ENCODE measurements around the gene NCAPH2.
"Not testable (repeated sequence)": the region's sequence is repeated elsewhere in the genome, so short reads cannot be mapped to it uniquely, and the experiment has no call there.

Gene NCAPH2

GRCh38 chr22:50520184-50520583 is 12.2 kb downstream of the NCAPH2 start:
- not testable (repeated sequence) for DNase-seq

GRCh38 chr22:50520826-50521453 is 12.9 kb downstream of the NCAPH2 start:
- DNase-seq, result no peak

GRCh38 chr22:50521710-50522109 is 13.7 kb downstream of the NCAPH2 start:
- no peak for DNase-seq

GRCh38 chr22:50522208-50522805 is 14.3 kb downstream of the NCAPH2 start:
- no peak for DNase-seq

- DNase-seq, result no peak
Observed at GRCh38 chr22:50522806-50523438, 14.9 kb downstream of the NCAPH2 start.

GRCh38 chr22:50523458-50523805 is 15.4 kb downstream of the NCAPH2 start:
- no peak for DNase-seq

GRCh38 chr22:50523806-50524675 is 16.0 kb downstream of the NCAPH2 start:
- DNase-seq, result no peak

GRCh38 chr22:50524676-50525103 is 16.7 kb downstream of the NCAPH2 start:
- DNase-seq, result no peak

GRCh38 chr22:50525104-50525857 is 17.3 kb downstream of the NCAPH2 start, which contains the start of gene SCO2:
Gene SCO2, minus strand, starts transcription at chr22:50525598. Its CDS starts 1,187 bp downstream, at chr22:50524411.
- DNase-seq, result peak; percentile 99

GRCh38 chr22:50525858-50526107 is 17.8 kb downstream of the NCAPH2 start:
- DNase-seq, result no peak

GRCh38 chr22:50526108-50526833 is 18.2 kb downstream of the NCAPH2 start:
- peak; percentile 93 for DNase-seq

GRCh38 chr22:50526834-50527801 is 19.1 kb downstream of the NCAPH2 start:
- peak; percentile 83 for DNase-seq

GRCh38 chr22:50527921-50528681 is 20.1 kb downstream of the NCAPH2 start:
- DNase-seq, result no peak

GRCh38 chr22:50528682-50529415 is 20.8 kb downstream of the NCAPH2 start:
- DNase-seq, result no peak

GRCh38 chr22:50529416-50529896 is 21.4 kb downstream of the NCAPH2 start:
- DNase-seq, result no peak

- peak; percentile 87 for DNase-seq
Observed at GRCh38 chr22:50529897-50530579, 22.0 kb downstream of the NCAPH2 start, which contains the start of gene TYMP. Gene TYMP, minus strand, starts transcription at chr22:50530012. Its CDS starts 303 bp downstream, at chr22:50529709.

- no peak for DNase-seq
Observed at GRCh38 chr22:50530580-50530876, 22.5 kb downstream of the NCAPH2 start.

- DNase-seq, result peak; percentile 94
Observed at GRCh38 chr22:50530877-50531545, 23.0 kb downstream of the NCAPH2 start.

Measured in activated CD4-positive, alpha-beta T cell treated with anti-CD3 and anti-CD28 coated beads, Interleukin-10, Interleukin-2, amounts not matched to agents 100 ng/mL and 50 ng/mL, durations not matched to agents 16 hours and 8 hours (primary cell).